Prostate gland (tissue), 2 donors: ENCODE measurements around the gene SHROOM3. TPM values are rescaled to one million over a fixed set of nuclear protein-coding genes. Genes with fewer than 3 reads are reported as not detected.

Experiments used
- DNase-seq: peaks from one replicate; pipeline ENCODE4 v3.0.0-alpha.2; 2019; ENCODE audit warnings: low spot score
- H3K27ac ChIP-seq, 2 donors: fragments of 200-600 bp; sonication (generic); 2 replicates each; pipeline ENCODE4 v1.5.1; 2017 to 2019
- H3K27me3 ChIP-seq: fragments of 200-600 bp; sonication (generic); replicated peaks from 2 replicates; pipeline ENCODE4 v1.5.1; 2019; ENCODE audit not compliant: insufficient read depth
- H3K36me3 ChIP-seq, 2 donors: fragments of 200-600 bp; sonication (generic); 1 replicate in 1 of 2; 2 replicates in 1 of 2; pipeline versions ENCODE4 v1.5.1 to v1.8.1; 2017 to 2019
- H3K4me1 ChIP-seq: fragments of 200-600 bp; sonication (generic); replicated peaks from 2 replicates; pipeline ENCODE4 v1.5.1; 2019
- H3K4me3 ChIP-seq, 2 donors: fragments of 200-600 bp; sonication (generic); 2 replicates each; pipeline ENCODE4 v1.5.1; 2017 to 2019
- H3K9me3 ChIP-seq: fragments of 200-600 bp; sonication (generic); 2 replicates; pipeline ENCODE4 v1.5.1; 2017
- POLR2A ChIP-seq: fragments of 450-650 bp; IDR thresholded peaks from one replicate; pipeline ENCODE4 v1.6.1; 2016; ENCODE audit warnings: antibody characterized with exemption, mild to moderate bottlenecking
- POLR2AphosphoS5 ChIP-seq: sonication (generic); formaldehyde crosslinking; IDR thresholded peaks from one replicate; pipeline ENCODE4 v1.6.1; 2017; ENCODE audit warnings: antibody characterized with exemption
- WGBS: methylation state at CpG from one replicate; pipeline ENCODE4 v1.1.5; 2018; 5-methylcytosine and 5-hydroxymethylcytosine counted together
- intact Hi-C: fragments of 100-400 bp; cut with DNase I; formaldehyde crosslinking; loops from one replicate; pipeline ENCODE4 v1.14.2; 2022
- total RNA-seq, 2 donors: library from RNA; depleted of rRNA; stranded (reverse); fragments of >200 nt; gene quantifications; one replicate each; pipeline ENCODE4 v1.1.0, GENCODE V29; 2016
- TF ChIP-seq, protein P1 (sequence below), 4 experiments: fragments of 200-600 bp in 2 of 4; fragments of 450-650 bp in 2 of 4; sonication (generic) in 2 of 4; IDR thresholded peaks; 1 replicate in 3 of 4; 2 replicates in 1 of 4; pipeline ENCODE4 v1.5.1; 2016 to 2019; ENCODE audit warnings: antibody characterized with exemption in 4 of 4, mild to moderate bottlenecking in 2 of 4, moderate library complexity in 2 of 4

The SHROOM3 gene
- total RNA-seq, 2 donors from 2014 or later = 107 to 137 TPM

- H3K27me3 ChIP-seq = no peaks in the 10 kb centered on the region
- DNase-seq = no peak
- peaks cover 3% of the 10 kb centered on the region for H3K4me1 ChIP-seq
- peak overlapping the region; percentile 55 to 77 for H3K27ac ChIP-seq
- WGBS = 62% methylated on average over 4 of the region's 4 CpGs
- no peak for TF ChIP-seq POLR2AphosphoS5
- TF ChIP-seq, protein P1, sequence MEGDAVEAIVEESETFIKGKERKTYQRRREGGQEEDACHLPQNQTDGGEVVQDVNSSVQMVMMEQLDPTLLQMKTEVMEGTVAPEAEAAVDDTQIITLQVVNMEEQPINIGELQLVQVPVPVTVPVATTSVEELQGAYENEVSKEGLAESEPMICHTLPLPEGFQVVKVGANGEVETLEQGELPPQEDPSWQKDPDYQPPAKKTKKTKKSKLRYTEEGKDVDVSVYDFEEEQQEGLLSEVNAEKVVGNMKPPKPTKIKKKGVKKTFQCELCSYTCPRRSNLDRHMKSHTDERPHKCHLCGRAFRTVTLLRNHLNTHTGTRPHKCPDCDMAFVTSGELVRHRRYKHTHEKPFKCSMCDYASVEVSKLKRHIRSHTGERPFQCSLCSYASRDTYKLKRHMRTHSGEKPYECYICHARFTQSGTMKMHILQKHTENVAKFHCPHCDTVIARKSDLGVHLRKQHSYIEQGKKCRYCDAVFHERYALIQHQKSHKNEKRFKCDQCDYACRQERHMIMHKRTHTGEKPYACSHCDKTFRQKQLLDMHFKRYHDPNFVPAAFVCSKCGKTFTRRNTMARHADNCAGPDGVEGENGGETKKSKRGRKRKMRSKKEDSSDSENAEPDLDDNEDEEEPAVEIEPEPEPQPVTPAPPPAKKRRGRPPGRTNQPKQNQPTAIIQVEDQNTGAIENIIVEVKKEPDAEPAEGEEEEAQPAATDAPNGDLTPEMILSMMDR (IDR thresholded peaks at IDR 0.05) = no peak
- TF ChIP-seq POLR2A = no peak
- no peaks in the 10 kb centered on the region for H3K9me3 ChIP-seq
- intact Hi-C loops = no loop called here
- no peaks in the 10 kb centered on the region for H3K36me3 ChIP-seq
- no peak overlapping the region for H3K4me3 ChIP-seq
These were observed 127.9 kb downstream of the SHROOM3 start for GRCh38 chr4:76562836-76563453.

DNA sequence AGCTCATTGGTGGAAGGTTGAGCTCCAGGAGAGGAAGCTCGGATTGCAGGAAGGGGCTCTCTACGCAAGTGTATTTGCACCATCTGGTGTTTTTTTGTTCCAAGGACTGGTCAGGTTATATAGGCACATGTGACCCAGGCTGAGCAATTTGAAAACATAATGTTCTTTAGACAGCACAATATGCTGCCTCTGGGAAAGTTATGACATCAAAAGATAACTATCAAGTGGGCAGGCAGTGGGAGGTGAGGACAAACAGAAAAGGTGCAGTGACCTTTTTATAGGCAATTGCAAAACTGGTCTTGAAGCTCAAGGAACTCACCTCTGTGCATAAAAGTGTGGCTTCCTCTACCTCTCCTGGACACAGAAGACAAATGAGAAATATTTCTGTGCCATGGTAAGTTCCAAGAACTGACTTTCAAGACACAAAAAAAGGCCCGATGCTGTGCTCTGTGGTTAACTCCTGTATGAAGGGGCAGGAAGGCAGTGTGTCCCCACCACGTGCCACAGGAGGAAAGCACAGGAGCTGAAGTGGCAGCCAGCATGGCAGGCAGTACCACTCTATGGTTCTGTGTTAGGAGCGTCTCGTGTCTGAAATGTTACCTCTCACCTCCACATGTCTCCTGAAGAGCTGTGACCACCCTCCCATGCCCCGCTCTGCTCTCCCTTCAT lies 128.6 kb downstream of the SHROOM3 start:
- no peaks in the 10 kb centered on the region for H3K9me3 ChIP-seq
- H3K27ac ChIP-seq = peak overlapping the region; percentile 55 to 77
- H3K4me1 ChIP-seq = peaks cover 3% of the 10 kb centered on the region
- intact Hi-C loops = no loop called here
- 69% methylated on average over 7 of the region's 7 CpGs for WGBS
- no peak overlapping the region for H3K4me3 ChIP-seq
- peak; percentile 68 for DNase-seq
- no peaks in the 10 kb centered on the region for H3K36me3 ChIP-seq
- H3K27me3 ChIP-seq = no peaks in the 10 kb centered on the region
- TF ChIP-seq POLR2AphosphoS5 = peak; percentile 94
- TF ChIP-seq, protein P1 (IDR thresholded peaks at IDR 0.05) = peak in 2 of 4 experiments; percentile 8 to 14
- no peak for TF ChIP-seq POLR2A

DNA sequence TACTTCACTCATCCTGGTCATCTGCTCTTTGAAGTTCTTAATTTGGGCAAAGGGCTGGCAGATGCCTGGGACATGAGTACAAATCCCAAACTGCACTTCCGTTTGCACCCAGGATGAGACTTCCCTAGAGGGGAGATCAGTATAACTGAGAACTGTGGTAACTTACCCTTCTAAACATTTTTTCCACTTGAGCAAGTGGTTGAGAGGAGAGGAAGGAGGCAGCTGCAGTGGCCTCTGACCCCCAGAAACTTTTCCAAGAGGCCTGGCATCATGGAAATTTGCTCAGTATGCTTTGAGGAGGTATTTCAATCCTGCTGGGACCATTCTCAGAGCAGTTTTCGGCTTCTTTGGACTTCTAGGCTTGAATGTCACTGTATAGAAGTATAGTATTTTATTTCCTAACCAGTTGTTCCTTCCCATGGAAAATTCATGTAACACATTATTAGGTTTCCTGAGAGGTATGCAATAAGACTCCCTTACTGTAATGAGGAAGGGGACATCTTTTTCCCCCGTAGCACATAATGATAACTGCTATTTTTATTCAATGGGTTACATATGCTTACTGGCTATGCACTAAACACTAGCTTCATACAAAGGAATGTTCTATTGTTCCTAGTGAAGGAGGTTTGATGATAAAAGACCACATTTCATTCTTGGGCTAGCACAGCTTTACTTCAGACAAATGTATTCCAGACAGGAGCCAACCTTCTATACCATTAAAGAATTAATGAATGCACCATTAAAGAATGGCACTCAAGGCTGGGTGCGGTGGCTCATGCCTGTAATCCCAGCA lies 129.3 kb downstream of the SHROOM3 start:
- Histone ChIP-seq H3K4me3 (no peak overlapping the region), H3K9me3 (no peaks in the 10 kb centered on the region), H3K27me3 (no peaks in the 10 kb centered on the region), H3K36me3 (no peaks in the 10 kb centered on the region), H3K27ac (peak overlapping the region; percentile 55 to 77), H3K4me1 (peaks cover 3% of the 10 kb centered on the region)
- intact Hi-C loops = no loop called here
- no peak for DNase-seq
- no peak for TF ChIP-seq POLR2A
- WGBS = 82% methylated on average over 4 of the region's 4 CpGs

GRCh38 chr4:76568262-76568661 lies 133.2 kb downstream of the SHROOM3 start:
- intact Hi-C loops = no loop called here
- WGBS = 64% methylated on average over 5 of the region's 5 CpGs
- TF ChIP-seq POLR2AphosphoS5 (no peak), POLR2A (no peak)
- TF ChIP-seq, protein P1 (IDR thresholded peaks at IDR 0.05) = no peak

GRCh38 chr4:76569225-76569624 lies 134.2 kb downstream of the SHROOM3 start:
- 81% methylated on average over 3 of the region's 3 CpGs for WGBS
- TF ChIP-seq POLR2A (no peak), POLR2AphosphoS5 (no peak)
- TF ChIP-seq, protein P1 (IDR thresholded peaks at IDR 0.05) = no peak
- intact Hi-C loops = no loop called here
- Histone ChIP-seq H3K4me1 (peaks cover 9% of the 10 kb centered on the region), H3K9me3 (no peaks in the 10 kb centered on the region), H3K27me3 (no peaks in the 10 kb centered on the region), H3K36me3 (no peaks in the 10 kb centered on the region), H3K27ac (peak overlapping the region; percentile 28 to 76), H3K4me3 (no peak overlapping the region)
- DNase-seq = no peak

More at GRCh38 chr4:76568262-76568661, 133.2 kb downstream of the SHROOM3 start:
- DNase-seq = no peak
- Histone ChIP-seq H3K36me3 (no peaks in the 10 kb centered on the region), H3K4me1 (peaks cover 9% of the 10 kb centered on the region), H3K4me3 (no peak overlapping the region), H3K27me3 (no peaks in the 10 kb centered on the region), H3K27ac (no peak overlapping the region), H3K9me3 (no peaks in the 10 kb centered on the region)
